Measurements from ENCODE around the gene ATP2B2.

The ATP2B2 gene

DNA sequence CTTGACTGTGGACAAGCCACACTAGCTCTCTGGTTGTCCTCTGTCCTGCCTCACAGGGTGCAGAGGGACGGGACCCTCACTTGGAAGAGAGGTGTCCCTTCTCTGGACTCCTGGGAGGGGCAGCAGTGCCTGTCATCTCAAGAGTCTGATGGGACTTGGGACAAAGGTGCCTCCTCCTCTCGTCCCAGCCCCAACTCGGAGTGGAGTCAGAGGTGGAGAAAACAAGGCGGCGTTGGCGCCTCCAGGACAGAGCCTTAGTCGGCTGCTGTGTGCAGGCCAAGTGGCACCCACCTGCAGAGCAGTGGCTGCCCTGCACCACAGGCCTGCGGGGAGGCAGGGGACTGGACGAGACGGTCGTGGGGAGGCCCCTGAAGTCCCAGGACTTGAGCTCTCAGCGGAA lies 175.1 kb downstream of the ATP2B2 start:
- Histone ChIP-seq H3K79me2 (ENCODE audit: insufficient read depth, low read depth) (no peaks in the 10 kb centered on the region), H3K4me2 (no peak overlapping the region), H2AFZ (ENCODE audit: low read depth) (no peak overlapping the region), H3K27me3 (ENCODE audit: insufficient read depth, low read depth) (peaks cover 8% of the 10 kb centered on the region; the same call in 1 of the 2 replicates), H3K9ac (no peak overlapping the region), H3K27ac (no peak overlapping the region), H3K4me3 (IDR thresholded peaks at IDR 0.05; ENCODE audit: insufficient read depth, low read depth, low read length) (no peak overlapping the region), H3K4me1 (ENCODE audit: low read depth, poor library complexity, severe bottlenecking) (no peaks in the 10 kb centered on the region), H3K36me3 (ENCODE audit: insufficient read depth) (no peaks in the 10 kb centered on the region), H4K20me1 (ENCODE audit: insufficient read depth) (no peaks in the 10 kb centered on the region)
- TF ChIP-seq, protein P1, sequence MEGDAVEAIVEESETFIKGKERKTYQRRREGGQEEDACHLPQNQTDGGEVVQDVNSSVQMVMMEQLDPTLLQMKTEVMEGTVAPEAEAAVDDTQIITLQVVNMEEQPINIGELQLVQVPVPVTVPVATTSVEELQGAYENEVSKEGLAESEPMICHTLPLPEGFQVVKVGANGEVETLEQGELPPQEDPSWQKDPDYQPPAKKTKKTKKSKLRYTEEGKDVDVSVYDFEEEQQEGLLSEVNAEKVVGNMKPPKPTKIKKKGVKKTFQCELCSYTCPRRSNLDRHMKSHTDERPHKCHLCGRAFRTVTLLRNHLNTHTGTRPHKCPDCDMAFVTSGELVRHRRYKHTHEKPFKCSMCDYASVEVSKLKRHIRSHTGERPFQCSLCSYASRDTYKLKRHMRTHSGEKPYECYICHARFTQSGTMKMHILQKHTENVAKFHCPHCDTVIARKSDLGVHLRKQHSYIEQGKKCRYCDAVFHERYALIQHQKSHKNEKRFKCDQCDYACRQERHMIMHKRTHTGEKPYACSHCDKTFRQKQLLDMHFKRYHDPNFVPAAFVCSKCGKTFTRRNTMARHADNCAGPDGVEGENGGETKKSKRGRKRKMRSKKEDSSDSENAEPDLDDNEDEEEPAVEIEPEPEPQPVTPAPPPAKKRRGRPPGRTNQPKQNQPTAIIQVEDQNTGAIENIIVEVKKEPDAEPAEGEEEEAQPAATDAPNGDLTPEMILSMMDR (conservative IDR thresholded peaks at IDR 0.05; ENCODE audit: low read depth, low read length) = no peak

DNA sequence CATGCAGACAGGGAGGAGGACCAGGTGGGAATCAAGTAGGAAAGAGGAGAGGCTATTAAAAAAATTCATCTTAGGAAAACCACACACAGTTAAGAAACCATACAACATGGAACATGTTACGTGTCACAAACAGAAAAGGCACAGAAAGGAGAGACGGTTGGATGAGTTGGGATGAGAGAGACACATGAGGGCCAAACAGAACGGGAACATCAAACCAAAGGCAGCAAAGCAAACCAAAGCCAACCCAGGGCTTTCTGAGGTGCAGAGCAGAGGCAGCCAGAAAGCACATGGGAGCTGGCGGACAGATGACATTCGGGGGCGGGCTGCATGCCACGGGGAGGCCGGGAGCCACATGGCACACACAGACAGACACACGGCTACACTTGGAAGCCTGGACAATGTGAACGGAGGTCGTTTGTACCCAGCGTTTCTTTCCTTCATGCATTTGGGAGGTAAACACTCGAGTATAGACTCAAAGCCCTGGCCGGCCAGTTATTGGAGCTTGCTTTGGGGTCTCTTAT lies 175.8 kb downstream of the ATP2B2 start:
- no peak overlapping the region for H3K27ac ChIP-seq
- H3K79me2 ChIP-seq (ENCODE audit: insufficient read depth, low read depth) = no peaks in the 10 kb centered on the region
- no peak overlapping the region for H3K9ac ChIP-seq
- no peak overlapping the region for H3K4me3 ChIP-seq (IDR thresholded peaks at IDR 0.05; ENCODE audit: insufficient read depth, low read depth, low read length)
- TF ChIP-seq, protein P1 (conservative IDR thresholded peaks at IDR 0.05; ENCODE audit: low read depth, low read length) = no peak
- H2AFZ ChIP-seq (ENCODE audit: low read depth) = no peak overlapping the region
- no peaks in the 10 kb centered on the region for H4K20me1 ChIP-seq (ENCODE audit: insufficient read depth)
- no peak overlapping the region for H3K4me2 ChIP-seq
- no peaks in the 10 kb centered on the region for H3K36me3 ChIP-seq (ENCODE audit: insufficient read depth)
- H3K4me1 ChIP-seq (ENCODE audit: low read depth, poor library complexity, severe bottlenecking) = no peaks in the 10 kb centered on the region
- peaks cover 8% of the 10 kb centered on the region; the same call in 1 of the 2 replicates for H3K27me3 ChIP-seq (ENCODE audit: insufficient read depth, low read depth)

DNA sequence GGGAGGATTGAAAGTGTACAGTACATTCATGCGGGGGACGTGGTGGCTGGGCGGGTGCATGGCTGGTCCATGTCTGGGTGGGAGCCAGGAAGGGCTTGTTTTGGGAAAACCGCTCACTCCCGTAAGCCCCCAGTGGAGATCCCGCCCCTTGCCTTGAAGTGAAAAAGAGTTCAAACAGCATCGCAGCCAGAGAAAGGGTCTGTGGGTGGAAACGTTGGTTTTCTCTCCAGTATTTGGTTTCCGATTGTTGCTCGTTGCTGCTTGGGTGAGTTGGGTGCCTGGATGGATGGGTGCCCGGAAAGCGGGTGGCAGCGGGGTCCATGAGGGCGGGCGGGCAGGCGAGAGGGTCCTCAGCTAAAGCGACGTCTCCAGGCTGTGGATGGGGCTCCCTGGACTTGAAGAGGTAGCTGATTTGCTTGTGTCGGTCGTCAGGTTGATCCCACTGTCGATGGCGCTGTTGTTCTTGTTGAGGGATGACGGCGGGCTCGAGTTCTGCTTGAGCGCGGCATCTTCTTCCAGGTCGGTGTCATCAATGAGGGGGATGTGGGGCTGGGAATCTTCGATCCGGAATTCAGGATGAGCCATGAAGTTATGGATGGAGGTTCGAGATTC lies 176.8 kb downstream of the ATP2B2 start:
- Histone ChIP-seq H3K9ac (no peak overlapping the region), H3K4me3 (IDR thresholded peaks at IDR 0.05; ENCODE audit: insufficient read depth, low read depth, low read length) (no peak overlapping the region), H3K4me2 (no peak overlapping the region), H4K20me1 (ENCODE audit: insufficient read depth) (no peaks in the 10 kb centered on the region), H3K36me3 (ENCODE audit: insufficient read depth) (no peaks in the 10 kb centered on the region), H3K27me3 (ENCODE audit: insufficient read depth, low read depth) (peaks cover 8% of the 10 kb centered on the region; the same call in 1 of the 2 replicates), H3K27ac (no peak overlapping the region), H3K4me1 (ENCODE audit: low read depth, poor library complexity, severe bottlenecking) (no peaks in the 10 kb centered on the region), H2AFZ (ENCODE audit: low read depth) (no peak overlapping the region), H3K79me2 (ENCODE audit: insufficient read depth, low read depth) (no peaks in the 10 kb centered on the region)
- TF ChIP-seq, protein P1 (conservative IDR thresholded peaks at IDR 0.05; ENCODE audit: low read depth, low read length) = no peak

DNA sequence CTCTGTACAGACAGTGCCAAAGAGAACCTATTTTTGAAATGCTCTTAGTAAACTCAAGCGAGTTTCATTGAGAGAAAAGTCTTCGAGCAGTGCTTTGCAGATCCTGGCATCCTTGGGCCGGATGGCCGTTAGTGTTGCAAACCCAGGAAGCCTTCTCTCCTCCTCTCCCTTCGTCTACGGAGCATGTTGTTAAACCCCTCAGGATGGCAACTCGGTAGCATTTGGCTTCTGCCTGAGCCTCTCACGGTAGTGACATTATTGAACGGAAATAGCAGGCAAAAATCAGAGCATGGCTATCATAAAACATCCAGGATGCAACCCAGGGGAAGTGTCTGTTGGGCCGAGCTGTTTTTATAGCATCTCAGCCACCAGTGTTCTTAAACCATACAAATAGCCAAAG lies 177.8 kb downstream of the ATP2B2 start:
- H3K79me2 ChIP-seq (ENCODE audit: insufficient read depth, low read depth) = no peaks in the 10 kb centered on the region
- no peaks in the 10 kb centered on the region for H3K36me3 ChIP-seq (ENCODE audit: insufficient read depth)
- no peaks in the 10 kb centered on the region for H3K4me1 ChIP-seq (ENCODE audit: low read depth, poor library complexity, severe bottlenecking)
- H3K27me3 ChIP-seq (ENCODE audit: insufficient read depth, low read depth) = peaks cover 8% of the 10 kb centered on the region; the same call in 1 of the 2 replicates
- TF ChIP-seq, protein P1 (conservative IDR thresholded peaks at IDR 0.05; ENCODE audit: low read depth, low read length) = no peak
- no peak overlapping the region for H2AFZ ChIP-seq (ENCODE audit: low read depth)
- H3K4me3 ChIP-seq (IDR thresholded peaks at IDR 0.05; ENCODE audit: insufficient read depth, low read depth, low read length) = no peak overlapping the region
- no peak overlapping the region for H3K9ac ChIP-seq
- no peaks in the 10 kb centered on the region for H4K20me1 ChIP-seq (ENCODE audit: insufficient read depth)
- H3K4me2 ChIP-seq = no peak overlapping the region
- H3K27ac ChIP-seq = no peak overlapping the region
